H1 (cell line): ENCODE results near the gene TIMP4. TPM values are rescaled to one million over a fixed set of nuclear protein-coding genes. Genes with fewer than 3 reads are reported as not detected.

Experiments used
- CTCF ChIA-PET: fragments of 300-600 bp; sonication (Branson Sonifier 250); formaldehyde crosslinking; loops from one replicate; lab custom pipeline; 2021; ENCODE audit not compliant: partially characterized antibody; lab: Charles Lee
- POLR2A ChIA-PET: fragments of 300-600 bp; sonication (Branson Sonifier 250); formaldehyde crosslinking; loops from one replicate; lab custom pipeline; 2021; ENCODE audit warnings: inconsistent platforms; ENCODE audit not compliant: partially characterized antibody; lab: Charles Lee
- DNase-seq, 2 experiments: peaks; one replicate each; pipeline versions ENCODE4 v3.0.0 to v3.0.0-alpha.2; 2010 to 2022; ENCODE audit warnings: low spot score in 2 of 2, low read depth in 1 of 2, mixed read lengths in 1 of 2
- FAIRE-seq: peaks from 2 replicates; lab custom pipeline; 2011; peaks lifted over from hg19 to GRCh38; lab: Jason Lieb, UNC
- H2AFZ ChIP-seq: 2 replicates; pipeline ENCODE4 v1.8.1; 2012; ENCODE audit warnings: low read length, inconsistent platforms
- H2AK5ac ChIP-seq: 2 replicates; pipeline ENCODE4 v1.6.1; 2013; ENCODE audit warnings: low read depth, low read length
- H2BK120ac ChIP-seq: replicated peaks from 2 replicates; pipeline ENCODE3; 2013; ENCODE audit warnings: low read depth, low read length, inconsistent platforms
- H2BK12ac ChIP-seq: 2 replicates; pipeline ENCODE4 v1.6.1; 2013; ENCODE audit warnings: low read depth, low read length
- H2BK15ac ChIP-seq: 2 replicates; pipeline ENCODE4 v1.6.1; 2013; ENCODE audit warnings: low read length
- H2BK20ac ChIP-seq: 2 replicates; pipeline ENCODE4 v1.6.1; 2013; ENCODE audit warnings: low read length
- H2BK5ac ChIP-seq: 2 replicates; pipeline ENCODE4 v1.6.1; 2013; ENCODE audit warnings: low read depth, low read length
- H3K14ac ChIP-seq: 2 replicates; pipeline ENCODE4 v1.6.1; 2013; ENCODE audit warnings: inconsistent platforms; ENCODE audit not compliant: insufficient read length
- H3K18ac ChIP-seq: 2 replicates; pipeline ENCODE4 v1.6.1; 2013; ENCODE audit warnings: low read length; ENCODE audit errors: extremely low read depth
- H3K23ac ChIP-seq: 2 replicates; pipeline ENCODE4 v1.6.1; 2013; ENCODE audit warnings: inconsistent platforms; ENCODE audit not compliant: insufficient read length
- H3K23me2 ChIP-seq: 2 replicates; pipeline ENCODE4 v1.6.1; 2013; ENCODE audit warnings: low read depth, low read length
- H3K27ac ChIP-seq: 2 replicates; pipeline ENCODE4 v1.6.1; 2011; ENCODE audit warnings: low read depth, low read length, inconsistent platforms
- H3K27me3 ChIP-seq, 4 experiments: replicated peaks in 1 of 4; 1 replicate in 1 of 4; 2 replicates in 3 of 4; pipeline versions ENCODE4 v1.6.1 to v1.8.1; 2011 to 2013; ENCODE audit warnings: low read length in 3 of 4, mild to moderate bottlenecking in 3 of 4, inconsistent platforms in 2 of 4, mixed read lengths in 2 of 4, moderate library complexity in 1 of 4; ENCODE audit not compliant: control insufficient read depth in 3 of 4, insufficient read depth in 3 of 4; ENCODE audit errors: extremely low read depth in 1 of 4
- H3K36me3 ChIP-seq, 4 experiments: 2 replicates each; pipeline versions ENCODE4 v1.6.1 to v1.8.1; 2011 to 2013; ENCODE audit warnings: mild to moderate bottlenecking in 4 of 4, low read length in 3 of 4, moderate library complexity in 2 of 4, control low read depth in 1 of 4, inconsistent platforms in 1 of 4; ENCODE audit not compliant: insufficient read depth in 4 of 4, control insufficient read depth in 2 of 4
- H3K4ac ChIP-seq: replicated peaks from 2 replicates; pipeline ENCODE3; 2013; ENCODE audit warnings: low read length, low read depth, mixed read lengths, inconsistent platforms; ENCODE audit not compliant: insufficient read length
- H3K4me1 ChIP-seq, 4 experiments: replicated peaks in 1 of 4; 1 replicate in 1 of 4; 2 replicates in 3 of 4; pipeline versions ENCODE4 v1.6.1 to v1.8.1; 2011 to 2013; ENCODE audit warnings: low read length in 3 of 4, inconsistent platforms in 2 of 4, mixed read lengths in 1 of 4; ENCODE audit not compliant: insufficient read depth in 4 of 4, control insufficient read depth in 3 of 4
- H3K4me2 ChIP-seq, 2 experiments: 2 replicates each; pipeline versions ENCODE4 v1.6.1 to v1.8.1; 2011 to 2013; ENCODE audit warnings: low read depth in 2 of 2, low read length in 2 of 2, control low read depth in 1 of 2, inconsistent platforms in 1 of 2, mild to moderate bottlenecking in 1 of 2; ENCODE audit not compliant: insufficient read depth in 1 of 2
- H3K4me3 ChIP-seq, 4 experiments: fragments of 200-600, 300-600 bp in 1 of 4; sonication (generic), shearing (Covaris generic), sonication (Bioruptor Twin) in 1 of 4; 2 replicates each; pipeline versions ENCODE4 v1.5.1 to v1.8.1; 2011 to 2016; ENCODE audit warnings: low read length in 4 of 4, low read depth in 3 of 4, control low read depth in 2 of 4, inconsistent platforms in 2 of 4, mild to moderate bottlenecking in 2 of 4, mixed read lengths in 1 of 4, moderate library complexity in 1 of 4; ENCODE audit not compliant: insufficient read depth in 2 of 4; ENCODE audit errors: extremely low read depth in 1 of 4
- H3K56ac ChIP-seq: replicated peaks from 2 replicates; pipeline ENCODE3; 2013; ENCODE audit warnings: low read depth, mild to moderate bottlenecking, mixed read lengths, low read length, inconsistent platforms; ENCODE audit not compliant: insufficient read length
- H3K79me1 ChIP-seq: 2 replicates; pipeline ENCODE4 v1.6.1; 2013; ENCODE audit warnings: low read depth, low read length, control low read depth
- H3K79me2 ChIP-seq, 2 experiments: 2 replicates each; pipeline versions ENCODE4 v1.6.1 to v1.8.1; 2012 to 2013; ENCODE audit warnings: low read length in 2 of 2, mild to moderate bottlenecking in 2 of 2, inconsistent platforms in 1 of 2; ENCODE audit not compliant: insufficient read depth in 2 of 2, control insufficient read depth in 1 of 2
- H3K9ac ChIP-seq, 4 experiments: replicated peaks in 1 of 4; 1 replicate in 1 of 4; 2 replicates in 3 of 4; pipeline versions ENCODE4 v1.6.1 to v1.8.1; 2011 to 2013; ENCODE audit warnings: low read depth in 3 of 4, low read length in 3 of 4, control low read depth in 2 of 4, mild to moderate bottlenecking in 2 of 4, moderate library complexity in 2 of 4, inconsistent platforms in 1 of 4; ENCODE audit errors: extremely low read depth in 1 of 4
- H3K9me3 ChIP-seq, 2 experiments: 2 replicates each; pipeline versions ENCODE4 v1.6.1 to v1.8.1; 2012 to 2013; ENCODE audit warnings: mild to moderate bottlenecking in 2 of 2, moderate library complexity in 2 of 2, control low read depth in 1 of 2, inconsistent platforms in 1 of 2, low read depth in 1 of 2, low read length in 1 of 2, mixed read lengths in 1 of 2; ENCODE audit not compliant: insufficient read depth in 2 of 2
- H4K20me1 ChIP-seq, 2 experiments: replicated peaks in 1 of 2; 2 replicates each; pipeline versions ENCODE3 to v1.8.1; 2011 to 2013; ENCODE audit warnings: inconsistent platforms in 2 of 2, low read length in 2 of 2, mild to moderate bottlenecking in 1 of 2; ENCODE audit not compliant: insufficient read depth in 2 of 2, control insufficient read depth in 1 of 2
- H4K5ac ChIP-seq: 2 replicates; pipeline ENCODE4 v1.6.1; 2013; ENCODE audit warnings: low read length, low read depth, mixed read lengths, inconsistent platforms; ENCODE audit not compliant: insufficient read length
- H4K8ac ChIP-seq: 2 replicates; pipeline ENCODE4 v1.8.0; 2013; ENCODE audit warnings: mild to moderate bottlenecking, moderate library complexity, low read length, inconsistent platforms; ENCODE audit not compliant: insufficient read depth; ENCODE audit errors: extremely low read depth
- H4K91ac ChIP-seq: replicated peaks from 2 replicates; pipeline ENCODE3; 2013; ENCODE audit warnings: low read length, mixed read lengths, inconsistent platforms; ENCODE audit not compliant: insufficient read length
- CEBPB ChIP-seq: IDR thresholded peaks from 2 replicates; pipeline ENCODE4 v1.6.1; 2012; ENCODE audit warnings: low read depth, low read length
- GABPA ChIP-seq: IDR thresholded peaks from 2 replicates; pipeline ENCODE4 v1.6.1; 2011; ENCODE audit warnings: mild to moderate bottlenecking, low read length, moderate library complexity, borderline replicate concordance; ENCODE audit not compliant: insufficient read depth
- JUN ChIP-seq: IDR thresholded peaks from 2 replicates; pipeline ENCODE4 v1.6.1; 2011; ENCODE audit warnings: low read depth, mild to moderate bottlenecking, improper control_type of control experiment, low read length
- MAFK ChIP-seq: IDR thresholded peaks from 2 replicates; pipeline ENCODE4 v1.6.1; 2012; ENCODE audit warnings: low read depth, mild to moderate bottlenecking, improper control_type of control experiment, low read length
- NANOG ChIP-seq: IDR thresholded peaks from 2 replicates; pipeline ENCODE4 v1.6.1; 2011; ENCODE audit warnings: low read length, low read depth, mild to moderate bottlenecking, inconsistent platforms; ENCODE audit not compliant: insufficient read depth, poor library complexity, severe bottlenecking
- RAD21 ChIP-seq, 2 experiments: IDR thresholded peaks in 1 of 2; conservative IDR thresholded peaks in 1 of 2; 2 replicates each; pipeline ENCODE4 v1.6.1; 2011; ENCODE audit warnings: low read depth in 2 of 2, low read length in 2 of 2, improper control_type of control experiment in 1 of 2, inconsistent platforms in 1 of 2, mild to moderate bottlenecking in 1 of 2, moderate library complexity in 1 of 2
- RFX5 ChIP-seq: IDR thresholded peaks from 2 replicates; pipeline ENCODE4 v1.6.1; 2011; ENCODE audit warnings: low read depth, low read length, improper control_type of control experiment, borderline replicate concordance
- TAF7 ChIP-seq: optimal IDR thresholded peaks from 2 replicates; pipeline ENCODE3; 2011; ENCODE audit warnings: low read depth, mild to moderate bottlenecking, inconsistent platforms, low read length, moderate library complexity, borderline replicate concordance
- ZNF274 ChIP-seq: IDR thresholded peaks from 2 replicates; pipeline ENCODE4 v1.7.0; 2012; ENCODE audit warnings: low read length, borderline replicate concordance; ENCODE audit errors: extremely low read depth
- WGBS, 2 experiments: shearing (Covaris generic) in 1 of 2; methylation state at CpG; one replicate each; pipeline versions ENCODE4 v1.1.6 to v1.1.7; 2013 to 2015; ENCODE audit warnings: low lambda C conversion rate in 2 of 2, mixed read lengths in 2 of 2, inconsistent platforms in 1 of 2, low coverage in 1 of 2, missing lambda C conversion rate in 1 of 2; ENCODE audit not compliant: insufficient replicate concordance in 2 of 2, insufficient coverage in 1 of 2, insufficient read length in 1 of 2; ENCODE audit errors: extremely low coverage in 1 of 2, missing lambda C conversion rate in 1 of 2; 5-methylcytosine and 5-hydroxymethylcytosine counted together
- polyA plus RNA-seq, 7 experiments: library from polyadenylated mRNA; depleted of rRNA in 3 of 7; stranded (reverse) in 5 of 7; unstranded in 2 of 7; fragments of >200 nt in 5 of 7; fragments of 200-250 nt in 2 of 7; gene quantifications; 1 replicate in 5 of 7; 2 replicates in 1 of 7; 4 replicates in 1 of 7; pipeline versions ENCODE4 v1.2.1 to v1.2.3, GENCODE V29; 2011 to 2013; ENCODE audit warnings: missing spikeins in 2 of 7, mixed read lengths in 2 of 7
- total RNA-seq: library from RNA; stranded (reverse); fragmentation: NEBNext Ultra II Directional; extraction: Animal tissue kit (Norgen Biotek cat#: 25700); gene quantifications from 2 replicates; pipeline ENCODE4 v1.2.1, GENCODE V29; 2021

TIMP4 gene
- total and polyA plus RNA-seq, 2 of the 8 experiments (the other 6 are each of a cell fraction or from before 2014, with no cell fraction given) = 5.1 to 8.7 TPM

DNA sequence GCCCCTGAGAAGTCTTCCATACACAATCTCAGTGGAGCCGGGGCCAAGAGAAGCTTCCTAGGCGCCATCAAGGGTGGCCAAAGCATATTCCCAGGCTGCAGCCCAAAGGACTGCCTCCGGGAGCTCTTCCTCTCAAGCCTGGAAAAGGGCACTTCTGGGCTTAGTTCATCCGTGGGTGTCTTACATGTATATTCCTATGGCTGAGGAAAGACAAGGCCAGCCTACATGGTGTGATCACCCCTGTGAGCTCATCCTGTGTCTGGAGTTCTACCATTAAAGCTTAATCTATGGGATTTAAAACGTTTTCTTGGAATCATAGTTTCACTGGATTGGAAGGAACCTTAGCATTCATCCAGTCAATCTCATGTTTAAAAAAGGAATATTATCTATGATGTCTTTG is 21.9 kb upstream of the TIMP4 start:
- no peak overlapping the region for H2BK20ac ChIP-seq
- DNase-seq (no peak), FAIRE-seq (no peak)
- no peak overlapping the region for H4K91ac ChIP-seq
- H2BK5ac ChIP-seq = no peak overlapping the region
- no peak overlapping the region for H3K14ac ChIP-seq
- no peak overlapping the region for H4K8ac ChIP-seq
- H3K9me3 ChIP-seq = no peaks in the 10 kb centered on the region
- POLR2A ChIA-PET = interaction anchor here (0.7 kb wide), 1 partner anchor 43 kb away, joined by 3 read pairs; no protein-coding TSS in a partner anchor
- 90% methylated on average over 5 of the region's 5 CpGs; no CpG with 5 or more reads in 1 of the 2 experiments for WGBS, 2 experiments
- H3K23me2 ChIP-seq = no peaks in the 10 kb centered on the region; the same call in 1 of the 2 replicates
- H2AK5ac ChIP-seq = no peak overlapping the region
- H3K27ac ChIP-seq = no peak overlapping the region
- H4K20me1 ChIP-seq = no peaks in the 10 kb centered on the region
- H3K56ac ChIP-seq = no peak overlapping the region
- H3K4me1 ChIP-seq = no peaks in the 10 kb centered on the region
- H3K27me3 ChIP-seq = no peaks in the 10 kb centered on the region
- no peak overlapping the region for H3K4me2 ChIP-seq
- H3K4me3 ChIP-seq = no peak overlapping the region
- no peaks in the 10 kb centered on the region; a peak in 1 of 8 replicates for H3K36me3 ChIP-seq
- no peak overlapping the region for H3K4ac ChIP-seq
- CTCF ChIA-PET = interaction anchor here (0.7 to 16.8 kb wide), 2 partner anchors 34 to 281 kb away, joined by 3 to 651 read pairs; partner anchors contain the start of gene TIMP4
- no peak overlapping the region for H4K5ac ChIP-seq
- no peaks in the 10 kb centered on the region for H3K79me2 ChIP-seq
- H3K9ac ChIP-seq = no peak overlapping the region
- H2AFZ ChIP-seq = no peak overlapping the region
- no peak overlapping the region for H3K18ac ChIP-seq
- H2BK120ac ChIP-seq = no peak overlapping the region
- H2BK12ac ChIP-seq = no peak overlapping the region
- no peaks in the 10 kb centered on the region for H3K79me1 ChIP-seq
- H3K23ac ChIP-seq = no peak overlapping the region
- H2BK15ac ChIP-seq = no peak overlapping the region
- no peak for TF ChIP-seq GABPA
- no peak for TF ChIP-seq JUN
- TF ChIP-seq NANOG = no peak
- no peak for TF ChIP-seq MAFK
- no peak for TF ChIP-seq TAF7
- no peak for TF ChIP-seq RAD21 (IDR thresholded peaks at IDR 0.05 in 1 of 2, conservative IDR thresholded peaks at IDR 0.05 in 1 of 2; ENCODE audit: low read depth in 2 of 2, low read length in 2 of 2)
- no peak for TF ChIP-seq CEBPB
- no peak for TF ChIP-seq RFX5
- no peak for TF ChIP-seq ZNF274
